HEK293T (cell line): ENCODE results near the gene TLE3.

Experiments used
- CTCF ChIA-PET: fragments of 350-600 bp; formaldehyde crosslinking; extraction: SDS; loops from one replicate; lab custom pipeline; 2021; ENCODE audit warnings: antibody characterized with exemption, inconsistent platforms; lab: Yijun Ruan, JAX
- POLR2A ChIA-PET: fragments of 350-600 bp; formaldehyde crosslinking; extraction: SDS; loops from one replicate; lab custom pipeline; 2020; ENCODE audit warnings: antibody characterized with exemption, inconsistent platforms; lab: Yijun Ruan, JAX
- DNase-seq: peaks from one replicate; pipeline ENCODE4 v3.0.0; 2012; ENCODE audit warnings: mixed read lengths; ENCODE audit errors: extremely low spot score
- ARNT ChIP-seq: fragments of 450-650 bp; IDR thresholded peaks from 2 replicates; pipeline ENCODE4 v1.6.1; 2017; ENCODE audit warnings: mild to moderate bottlenecking
- BHLHE40 ChIP-seq: fragments of 450-650 bp; IDR thresholded peaks from 2 replicates; pipeline ENCODE4 v1.6.1; 2016; ENCODE audit warnings: mild to moderate bottlenecking, moderate library complexity, borderline replicate concordance
- CTBP1 ChIP-seq: fragments of 450-650 bp; IDR thresholded peaks from 2 replicates; pipeline ENCODE4 v1.6.1; 2016; ENCODE audit warnings: borderline replicate concordance
- ELF4 ChIP-seq: fragments of 450-650 bp; IDR thresholded peaks from 2 replicates; pipeline ENCODE4 v1.6.1; 2017; ENCODE audit warnings: antibody characterized with exemption
- FOXA1 ChIP-seq: fragments of 450-650 bp; IDR thresholded peaks from 2 replicates; pipeline ENCODE4 v1.6.1; 2016; ENCODE audit warnings: mild to moderate bottlenecking
- FOXK2 ChIP-seq: fragments of 450-650 bp; IDR thresholded peaks from 2 replicates; pipeline ENCODE4 v1.6.1; 2016; ENCODE audit warnings: mild to moderate bottlenecking
- FOXM1 ChIP-seq: fragments of 450-650 bp; IDR thresholded peaks from 2 replicates; pipeline ENCODE4 v1.6.1; 2017; ENCODE audit warnings: mild to moderate bottlenecking, borderline replicate concordance
- HDGF ChIP-seq: fragments of 450-650 bp; IDR thresholded peaks from 2 replicates; pipeline ENCODE4 v1.6.1; 2017; ENCODE audit warnings: antibody characterized with exemption, borderline replicate concordance
- L3MBTL2 ChIP-seq: fragments of 450-650 bp; conservative IDR thresholded peaks from 2 replicates; pipeline ENCODE4 v1.6.1; 2016; ENCODE audit warnings: mild to moderate bottlenecking
- LEF1 ChIP-seq: fragments of 450-650 bp; IDR thresholded peaks from 2 replicates; pipeline ENCODE4 v1.6.1; 2017; ENCODE audit warnings: mild to moderate bottlenecking, borderline replicate concordance
- NFRKB ChIP-seq: fragments of 450-650 bp; IDR thresholded peaks from 2 replicates; pipeline ENCODE4 v1.6.1; 2016; ENCODE audit warnings: mild to moderate bottlenecking, moderate library complexity
- PKNOX1 ChIP-seq: fragments of 450-650 bp; IDR thresholded peaks from 2 replicates; pipeline ENCODE4 v1.6.1; 2016
- SP1 ChIP-seq: fragments of 450-650 bp; IDR thresholded peaks from 2 replicates; pipeline ENCODE4 v1.6.1; 2017
- SUZ12 ChIP-seq: fragments of 450-650 bp; IDR thresholded peaks from 2 replicates; pipeline ENCODE4 v1.6.1; 2016; ENCODE audit warnings: mild to moderate bottlenecking
- TARDBP ChIP-seq: fragments of 450-650 bp; IDR thresholded peaks from 2 replicates; pipeline ENCODE4 v1.6.1; 2016
- ZNF384 ChIP-seq: fragments of 450-650 bp; IDR thresholded peaks from 2 replicates; pipeline ENCODE4 v1.6.1; 2016

The TLE3 gene

DNA sequence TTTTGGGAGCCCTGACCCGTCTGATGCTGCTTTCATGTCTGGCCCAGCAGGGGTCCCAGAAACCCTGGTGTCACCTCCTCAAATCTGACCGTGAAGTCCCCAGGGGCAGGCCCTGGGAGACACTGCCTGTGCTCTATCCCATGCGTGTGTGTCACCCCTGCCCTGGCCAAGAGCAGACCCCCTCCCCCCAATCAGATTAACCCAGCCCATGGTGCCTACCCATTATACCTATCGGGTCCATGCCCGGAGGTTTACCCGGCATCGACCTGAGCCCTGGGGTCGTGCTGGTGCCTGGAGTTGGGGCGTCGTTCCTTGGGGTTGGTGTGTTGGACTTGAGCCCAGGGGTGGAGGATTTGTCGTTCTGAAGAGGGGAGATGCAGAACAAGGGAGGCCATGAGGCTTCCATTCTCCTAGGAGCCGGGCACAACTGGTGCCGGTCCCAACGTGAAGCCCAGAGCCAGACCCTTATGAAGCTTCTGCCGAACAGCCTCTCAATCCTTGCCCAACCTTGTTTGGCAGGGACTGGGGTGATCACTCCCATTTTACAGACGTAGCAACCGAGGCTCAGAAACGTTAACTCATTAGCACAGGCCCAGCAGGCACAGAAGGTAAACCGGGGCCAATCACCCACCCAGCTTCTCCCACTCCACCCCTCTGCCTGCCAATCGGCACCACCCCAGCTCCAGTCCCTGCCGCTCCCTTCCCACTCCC, 39.6 kb downstream of the TLE3 start:
- POLR2A ChIA-PET = interaction anchor here (0.9 kb wide), 1 partner anchor 567 kb away, joined by 3 read pairs; no protein-coding TSS in a partner anchor
- TF ChIP-seq ZNF384 (no peak), FOXK2 (no peak), FOXM1 (no peak), BHLHE40 (no peak), LEF1 (no peak), ARNT (no peak), NFRKB (no peak)
- DNase-seq = no peak
- CTCF ChIA-PET = interaction anchor here (0.9 kb wide), 1 partner anchor 10 kb away, joined by 3 read pairs; no protein-coding TSS in a partner anchor

DNA sequence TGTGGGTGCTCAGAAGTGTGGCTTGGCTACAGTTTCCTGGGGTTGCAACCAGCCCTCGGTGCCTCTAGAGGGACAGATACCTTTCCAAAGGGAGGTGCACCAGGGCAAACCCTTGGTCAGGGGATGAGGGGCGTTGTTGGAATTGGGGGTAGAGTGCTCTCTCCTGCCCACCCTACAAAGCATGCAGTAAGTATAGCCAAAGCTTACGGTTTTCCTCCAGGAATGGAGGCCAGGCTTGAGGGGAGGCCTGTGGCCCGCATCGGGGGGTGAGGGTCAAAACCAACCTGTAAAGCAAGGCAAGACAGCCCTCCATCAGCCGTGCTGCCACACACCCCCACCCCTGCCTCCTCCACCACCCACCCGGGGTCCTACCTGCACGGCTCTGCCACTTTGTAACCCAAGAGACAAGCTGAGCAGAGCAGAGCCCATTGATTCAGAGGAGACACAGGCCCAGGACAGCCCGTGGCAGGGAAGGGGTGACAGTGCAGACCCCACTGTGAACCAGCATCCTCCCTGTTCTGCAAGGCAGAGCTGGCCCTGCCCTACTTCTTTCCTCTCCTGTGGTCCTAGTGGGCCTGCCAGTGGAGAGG, 41.5 kb downstream of the TLE3 start:
- TF ChIP-seq PKNOX1 (no peak), SP1 (no peak), ELF4 (no peak), L3MBTL2 (no peak), HDGF (no peak), LEF1 (no peak), NFRKB (no peak), ZNF384 (no peak)
- no peak for DNase-seq
- POLR2A ChIA-PET = interaction anchor here (0.8 kb wide), 1 partner anchor 41 kb away, joined by 3 read pairs; the partner anchor contains the start of gene TLE3
- CTCF ChIA-PET = no interaction called here

DNA sequence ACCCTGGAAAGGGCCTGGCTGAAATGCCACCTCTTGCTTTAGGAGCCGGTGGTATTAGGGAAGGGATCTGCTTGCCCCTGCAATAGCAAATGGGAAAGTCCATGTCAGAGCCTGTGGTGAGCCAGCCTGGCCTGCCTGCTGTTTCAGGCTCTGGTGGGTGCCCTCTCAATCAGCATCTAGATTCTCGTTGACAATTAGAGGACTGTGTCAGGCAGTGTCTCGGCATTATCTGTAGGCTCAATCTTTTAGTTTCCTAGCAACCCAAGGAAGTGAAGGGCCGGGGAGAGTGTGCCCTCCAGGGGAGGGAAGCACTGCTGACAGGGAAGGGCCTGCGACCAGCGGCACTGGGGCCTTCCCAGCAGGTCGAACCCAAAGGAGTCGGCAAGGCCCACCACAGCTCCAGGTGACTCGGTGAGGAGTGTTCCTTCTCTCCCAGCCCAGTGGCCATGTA, 42.1 kb downstream of the TLE3 start:
- ChIA-PET CTCF (no interaction called here), POLR2A (interaction anchor here (0.8 kb wide), 1 partner anchor 42 kb away, joined by 3 read pairs; the partner anchor contains the start of gene TLE3)
- TF ChIP-seq SUZ12 = no peak
- TF ChIP-seq HDGF = no peak
- TF ChIP-seq NFRKB = no peak
- no peak for TF ChIP-seq PKNOX1
- TF ChIP-seq ELF4 = no peak
- no peak for TF ChIP-seq L3MBTL2
- TF ChIP-seq BHLHE40 = no peak
- DNase-seq = no peak

GRCh38 chr15:70054884-70055387, 42.8 kb downstream of the TLE3 start:
- no peak for DNase-seq
- no peak for TF ChIP-seq FOXA1
- POLR2A ChIA-PET = interaction anchor here (1.8 kb wide), 1 partner anchor 8 kb away, joined by 6 read pairs; no protein-coding TSS in a partner anchor
- CTCF ChIA-PET = no interaction called here

DNA sequence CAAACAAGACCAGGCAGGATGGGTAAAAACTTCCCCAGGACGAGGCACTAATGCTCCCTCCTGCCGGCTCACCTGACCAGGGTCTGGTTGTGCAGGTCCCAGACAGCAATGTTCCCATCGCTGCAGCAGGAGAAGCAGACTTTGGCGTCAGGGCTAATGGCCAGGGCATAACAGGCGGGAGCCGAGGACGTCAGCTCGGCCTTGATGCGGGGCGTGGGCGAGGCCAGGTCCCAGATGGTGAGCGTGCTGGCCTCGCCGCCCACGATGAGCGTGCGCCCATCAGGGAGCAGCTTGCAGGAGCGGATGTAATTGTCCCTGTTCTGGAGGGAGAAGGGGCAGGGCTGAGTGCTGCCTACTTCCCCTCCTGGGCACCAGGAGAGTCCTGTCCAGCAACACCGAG, 43.4 kb downstream of the TLE3 start:
- CTCF ChIA-PET = no interaction called here
- no peak for DNase-seq
- POLR2A ChIA-PET = interaction anchor here (1.6 to 1.8 kb wide), 2 partner anchors 9 to 43 kb away, joined by 5 to 6 read pairs; partner anchors contain the start of gene TLE3
- TF ChIP-seq FOXA1 (no peak), HDGF (no peak), PKNOX1 (no peak), ZNF384 (no peak), TARDBP (no peak), ELF4 (no peak), SUZ12 (no peak), LEF1 (no peak), CTBP1 (no peak), FOXK2 (no peak), ARNT (no peak), NFRKB (no peak), L3MBTL2 (no peak), SP1 (no peak), FOXM1 (no peak), BHLHE40 (no peak)

DNA sequence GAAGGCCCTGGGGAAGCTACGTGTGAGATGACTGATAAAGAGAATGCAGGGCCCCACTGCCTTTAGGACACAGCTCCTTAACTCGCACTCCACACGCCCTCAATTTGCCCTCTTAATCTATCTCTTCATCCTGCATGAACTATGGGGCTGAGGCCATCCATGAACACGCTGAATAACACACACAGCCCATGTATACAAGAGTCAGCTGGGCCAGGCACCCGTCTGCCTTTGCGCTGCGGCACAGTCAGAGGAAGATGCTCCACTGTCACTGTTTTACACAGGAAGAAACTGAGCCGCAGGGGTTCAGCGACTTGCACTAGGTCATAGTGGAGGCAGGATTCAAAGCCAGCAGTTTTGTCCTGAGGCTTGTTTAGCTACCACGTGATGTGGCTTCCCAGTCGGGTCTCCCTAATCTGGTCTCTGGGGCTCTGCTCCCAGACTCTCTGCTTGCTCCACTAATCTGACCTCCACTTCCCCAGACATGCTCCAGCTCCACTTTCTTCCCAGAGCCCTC, 43.9 kb downstream of the TLE3 start:
- POLR2A ChIA-PET = interaction anchor here (1.6 to 1.8 kb wide), 2 partner anchors 9 to 44 kb away, joined by 5 to 6 read pairs; partner anchors contain the start of gene TLE3
- TF ChIP-seq FOXM1 (no peak), ZNF384 (no peak), TARDBP (no peak), CTBP1 (no peak), SUZ12 (no peak), FOXA1 (no peak), HDGF (no peak), L3MBTL2 (no peak), ARNT (no peak), NFRKB (no peak), BHLHE40 (no peak), SP1 (no peak), LEF1 (no peak), PKNOX1 (no peak), FOXK2 (no peak)
- CTCF ChIA-PET = no interaction called here

More for the DNA sequence above, 43.9 kb downstream of the TLE3 start:
- DNase-seq = no peak
